Common myeloid progenitor, CD34-positive (primary cell): ENCODE results near the gene SDHD.

Source experiments
- CTCF ChIA-PET: fragments of 350-600 bp; sonication (Branson Sonifier 250); formaldehyde crosslinking; loops from one replicate; lab custom pipeline; 2021; ENCODE audit warnings: antibody characterized with exemption; lab: Charles Lee
- POLR2A ChIA-PET: fragments of 350-600 bp; sonication (Branson Sonifier 250); formaldehyde crosslinking; loops from one replicate; lab custom pipeline; 2021; ENCODE audit warnings: antibody characterized with exemption; lab: Charles Lee
- DNase-seq, 3 donors: peaks; one replicate each; pipeline versions ENCODE4 v3.0.0 to v3.0.0-alpha.2; 2013
- H3K27ac ChIP-seq, 2 experiments: 1 replicate in 1 of 2; 2 replicates in 1 of 2; pipeline ENCODE4 v1.7.0; 2013; ENCODE audit warnings: inconsistent platforms in 2 of 2, low read length in 2 of 2, mild to moderate bottlenecking in 2 of 2, low read depth in 1 of 2, moderate library complexity in 1 of 2; ENCODE audit not compliant: severe bottlenecking in 2 of 2, insufficient read depth in 1 of 2, poor library complexity in 1 of 2
- H3K27me3 ChIP-seq, 5 experiments: replicated peaks in 2 of 5; 1 replicate in 3 of 5; 2 replicates in 2 of 5; pipeline versions ENCODE4 v1.6.1 to v1.7.0; 2013; ENCODE audit warnings: low read length in 4 of 5, mild to moderate bottlenecking in 2 of 5, moderate library complexity in 2 of 5, inconsistent platforms in 1 of 5; ENCODE audit not compliant: insufficient read depth in 5 of 5, control insufficient read depth in 4 of 5
- H3K36me3 ChIP-seq, 4 experiments: 1 replicate in 2 of 4; 2 replicates in 2 of 4; pipeline versions ENCODE4 v1.6.1 to v1.7.0; 2013; ENCODE audit warnings: low read length in 3 of 4, control low read depth in 1 of 4, mild to moderate bottlenecking in 1 of 4; ENCODE audit not compliant: control insufficient read depth in 4 of 4, insufficient read depth in 4 of 4
- H3K4me1 ChIP-seq, 4 experiments: 1 replicate in 3 of 4; 2 replicates in 1 of 4; pipeline versions ENCODE4 v1.6.1 to v1.7.1; 2013; ENCODE audit warnings: low read length in 3 of 4, mild to moderate bottlenecking in 3 of 4, control low read depth in 1 of 4, inconsistent platforms in 1 of 4, moderate library complexity in 1 of 4; ENCODE audit not compliant: control insufficient read depth in 4 of 4, insufficient read depth in 4 of 4; ENCODE audit errors: control extremely low read depth in 1 of 4
- H3K4me3 ChIP-seq, 7 experiments: 1 replicate in 4 of 7; 2 replicates in 3 of 7; pipeline versions ENCODE4 v1.5.1 to v1.7.0; 2013; ENCODE audit warnings: mild to moderate bottlenecking in 7 of 7, low read length in 6 of 7, moderate library complexity in 6 of 7, inconsistent platforms in 2 of 7, low read depth in 2 of 7, control low read depth in 1 of 7; ENCODE audit not compliant: insufficient read depth in 4 of 7, control insufficient read depth in 1 of 7; ENCODE audit errors: extremely low read depth in 1 of 7
- H3K9me3 ChIP-seq, 5 experiments: 1 replicate in 4 of 5; 2 replicates in 1 of 5; pipeline versions ENCODE4 v1.6.1 to v1.7.1; 2013; ENCODE audit warnings: low read length in 4 of 5, mild to moderate bottlenecking in 2 of 5, inconsistent platforms in 1 of 5, low read depth in 1 of 5, moderate library complexity in 1 of 5; ENCODE audit not compliant: control insufficient read depth in 4 of 5, insufficient read depth in 2 of 5; ENCODE audit errors: control extremely low read depth in 1 of 5
- WGBS: methylation state at CpG from one replicate; pipeline ENCODE4 v1.1.5; 2013; ENCODE audit not compliant: insufficient coverage; 5-methylcytosine and 5-hydroxymethylcytosine counted together

The SDHD gene

GRCh38 chr11:112115386-112115785, 28.7 kb downstream of the SDHD start:
- ChIA-PET CTCF (interaction anchor here (1.8 to 7.3 kb wide), 5 partner anchors 13 to 171 kb away, joined by 4 to 45 read pairs (median 9); no protein-coding TSS in a partner anchor), POLR2A (no interaction called here)
- 92% methylated on average over 5 of the region's 5 CpGs for WGBS
- no peaks in the 10 kb centered on the region for H3K27me3 ChIP-seq
- H3K9me3 ChIP-seq = no peaks in the 10 kb centered on the region
- no peaks in the 10 kb centered on the region for H3K36me3 ChIP-seq
- H3K27ac ChIP-seq = no peak overlapping the region
- no peak overlapping the region for H3K4me3 ChIP-seq
- peaks cover 0 to 12% (median 7%) of the 10 kb centered on the region in 4 experiments for H3K4me1 ChIP-seq
- DNase-seq = no peak

GRCh38 chr11:112118176-112118575, 31.5 kb downstream of the SDHD start:
- CTCF ChIA-PET = interaction anchor here (2.2 kb wide), 1 partner anchor 57 kb away, joined by 9 read pairs; the partner anchor contains the start of gene BCO2
- 80% methylated on average over 1 of the region's 2 CpGs for WGBS
- peak in 2 of 3 donors; percentile 54 to 64 for DNase-seq
- Histone ChIP-seq H3K27me3 (no peaks in the 10 kb centered on the region), H3K9me3 (no peaks in the 10 kb centered on the region), H3K36me3 (no peaks in the 10 kb centered on the region), H3K27ac (no peak overlapping the region), H3K4me1 (peaks cover 0 to 14% (median 9%) of the 10 kb centered on the region in 4 experiments), H3K4me3 (no peak overlapping the region)
- POLR2A ChIA-PET = no interaction called here

GRCh38 chr11:112121981-112122615, 35.4 kb downstream of the SDHD start:
- Histone ChIP-seq H3K9me3 (no peaks in the 10 kb centered on the region), H3K27me3 (no peaks in the 10 kb centered on the region), H3K4me3 (no peak overlapping the region), H3K4me1 (peaks cover 0 to 14% (median 9%) of the 10 kb centered on the region in 4 experiments), H3K36me3 (no peaks in the 10 kb centered on the region), H3K27ac (no peak overlapping the region)
- POLR2A ChIA-PET = interaction anchor here (0.6 kb wide), 1 partner anchor 135 kb away, joined by 5 read pairs; no protein-coding TSS in a partner anchor
- WGBS = 100% methylated on average over 1 of the region's 5 CpGs
- DNase-seq = no peak
- CTCF ChIA-PET = interaction anchor here (0.6 to 2.2 kb wide), 7 partner anchors 8 to 57 kb away, joined by 3 to 7 read pairs (median 5); partner anchors contain the start of gene BCO2

GRCh38 chr11:112123129-112123528, 36.5 kb downstream of the SDHD start:
- Histone ChIP-seq H3K36me3 (no peaks in the 10 kb centered on the region), H3K27me3 (no peaks in the 10 kb centered on the region), H3K4me3 (no peak overlapping the region), H3K27ac (no peak overlapping the region), H3K9me3 (no peaks in the 10 kb centered on the region), H3K4me1 (peaks cover 0 to 14% (median 9%) of the 10 kb centered on the region in 4 experiments)
- no peak for DNase-seq
- CTCF ChIA-PET = no interaction called here
- WGBS = 91% methylated on average over 4 of the region's 4 CpGs
- POLR2A ChIA-PET = interaction anchor here (0.6 kb wide), 1 partner anchor 136 kb away, joined by 5 read pairs; no protein-coding TSS in a partner anchor

GRCh38 chr11:112127056-112127455, 40.4 kb downstream of the SDHD start:
- H3K36me3 ChIP-seq = no peaks in the 10 kb centered on the region
- CTCF ChIA-PET = interaction anchor here (1.3 to 7.1 kb wide), 2 partner anchors 15 to 105 kb away, joined by 4 to 45 read pairs; no protein-coding TSS in a partner anchor
- peaks cover 0 to 19% (median 11%) of the 10 kb centered on the region in 4 experiments for H3K4me1 ChIP-seq
- no peak for DNase-seq
- no peak overlapping the region for H3K4me3 ChIP-seq
- H3K27ac ChIP-seq = no peak overlapping the region
- POLR2A ChIA-PET = no interaction called here
- no peaks in the 10 kb centered on the region for H3K27me3 ChIP-seq
- H3K9me3 ChIP-seq = no peaks in the 10 kb centered on the region
- 100% methylated on average over 1 of the region's 2 CpGs for WGBS

GRCh38 chr11:112128483-112129121, 41.9 kb downstream of the SDHD start:
- ChIA-PET CTCF (interaction anchor here (1.1 to 7.1 kb wide), 2 partner anchors 17 to 151 kb away, joined by 4 to 45 read pairs; no protein-coding TSS in a partner anchor), POLR2A (no interaction called here)
- H3K27me3 ChIP-seq = no peaks in the 10 kb centered on the region
- peaks cover 0 to 22% (median 13%) of the 10 kb centered on the region in 4 experiments for H3K4me1 ChIP-seq
- H3K4me3 ChIP-seq = no peak overlapping the region
- DNase-seq = peak in 2 of 3 donors; percentile 23 to 27
- no peaks in the 10 kb centered on the region for H3K9me3 ChIP-seq
- 89% methylated on average over 3 of the region's 3 CpGs for WGBS
- H3K36me3 ChIP-seq = no peaks in the 10 kb centered on the region
- no peak overlapping the region for H3K27ac ChIP-seq
